Measurements from ENCODE around the gene MRPS23. TPM values are rescaled to one million over a fixed set of nuclear protein-coding genes. Genes with fewer than 3 reads are reported as not detected.

Gene MRPS23
- total and polyA plus RNA-seq, 2 of the 4 experiments (the other 2 are of a cell fraction) = 23.5 to 37.3 TPM

DNA sequence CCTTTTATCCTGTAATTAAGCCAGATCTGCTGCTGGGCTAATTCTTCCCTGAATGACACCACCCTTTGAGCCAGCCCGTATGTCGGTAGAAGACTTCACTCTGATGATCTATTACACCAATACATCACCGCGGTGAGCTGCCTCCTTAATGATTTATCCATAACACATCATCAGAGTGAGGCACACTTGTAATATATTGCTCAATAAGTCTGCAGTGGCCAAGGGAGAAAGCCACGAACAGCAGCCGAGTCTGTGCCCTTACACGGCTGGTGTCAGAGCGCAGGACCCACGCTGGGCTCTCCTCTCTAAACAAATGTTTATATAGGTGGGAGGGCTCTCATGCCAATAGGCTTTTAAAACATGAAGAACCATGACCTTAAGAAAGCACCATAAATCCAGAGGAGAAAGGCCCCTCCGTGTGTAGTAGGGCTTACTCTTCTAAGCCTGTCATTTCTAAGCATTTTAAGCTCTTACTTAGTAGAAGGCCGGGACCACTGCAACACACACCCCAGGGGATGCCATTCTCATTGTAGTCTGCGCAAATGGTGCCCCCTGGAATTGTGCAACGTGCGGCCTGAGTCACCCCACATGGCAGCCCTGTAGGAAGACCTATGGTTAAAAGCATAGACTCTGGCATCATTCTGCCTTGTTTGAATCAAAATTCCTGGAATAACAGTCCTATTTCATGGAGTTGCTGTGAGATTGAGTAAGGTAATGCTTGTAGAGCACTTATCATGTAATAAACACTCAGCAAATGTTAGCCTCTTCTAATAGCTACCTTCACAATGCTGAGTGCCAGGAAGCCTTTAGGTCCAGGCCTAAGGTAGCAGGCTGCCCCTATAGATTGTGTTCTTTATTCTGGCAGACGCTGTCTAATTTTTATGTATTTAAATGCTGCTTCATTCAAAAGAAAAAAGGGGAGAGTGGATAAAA lies 26.1 kb downstream of the MRPS23 start:
- H3K79me1 ChIP-seq (ENCODE audit: low read depth in 1 of 2, low read length in 2 of 2) = no peaks in the 10 kb centered on the region
- H2BK120ac ChIP-seq (ENCODE audit: low read depth, low read length) = no peak overlapping the region
- 0 out of 2 replicates have a peak overlapping the region, but pooled peaks have one; percentile 29 for H3K4me2 ChIP-seq (ENCODE audit: low read depth, low read length)
- no peak for TF ChIP-seq RFX5 (IDR thresholded peaks at IDR 0.05; ENCODE audit: low read depth, low read length)
- peak; percentile 85 for TF ChIP-seq CEBPB (IDR thresholded peaks at IDR 0.05; ENCODE audit: low read depth, low read length)
- TF ChIP-seq, protein P1, sequence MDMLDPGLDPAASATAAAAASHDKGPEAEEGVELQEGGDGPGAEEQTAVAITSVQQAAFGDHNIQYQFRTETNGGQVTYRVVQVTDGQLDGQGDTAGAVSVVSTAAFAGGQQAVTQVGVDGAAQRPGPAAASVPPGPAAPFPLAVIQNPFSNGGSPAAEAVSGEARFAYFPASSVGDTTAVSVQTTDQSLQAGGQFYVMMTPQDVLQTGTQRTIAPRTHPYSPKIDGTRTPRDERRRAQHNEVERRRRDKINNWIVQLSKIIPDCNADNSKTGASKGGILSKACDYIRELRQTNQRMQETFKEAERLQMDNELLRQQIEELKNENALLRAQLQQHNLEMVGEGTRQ (IDR thresholded peaks at IDR 0.05; ENCODE audit: low read depth, low read length) = no peak
- TF ChIP-seq MXI1 (IDR thresholded peaks at IDR 0.05; ENCODE audit: borderline replicate concordance, low read depth, low read length) = no peak
- TF ChIP-seq BHLHE40 (IDR thresholded peaks at IDR 0.05; ENCODE audit: low read depth, low read length) = no peak
- no peak for TF ChIP-seq SMC3 (IDR thresholded peaks at IDR 0.05; ENCODE audit: low read depth, low read length)
- intact Hi-C loops (cut with micrococcal nuclease) (no loop called here), in situ Hi-C loops (cut with MboI; ENCODE audit: low sequenced_read_pairs) (loop anchor here (25.0 kb wide), 1 partner anchor 2011 kb away; no protein-coding TSS in a partner anchor), dilution Hi-C loops (cut with HindIII; ENCODE audit: low sequenced_read_pairs, unreplicated experiment) (no loop called here)
- H3K4me3 ChIP-seq (ENCODE audit: insufficient read depth, low read depth, low read length) = no peak overlapping the region
- no peak overlapping the region for H2AFZ ChIP-seq (replicated peaks; ENCODE audit: low read length, poor library complexity)
- peak; percentile 60; the same call in 1 of the 2 replicates for ATAC-seq (ENCODE audit: low read depth)
- no peaks in the 10 kb centered on the region for H4K20me1 ChIP-seq (ENCODE audit: insufficient read depth, low read length)
- H3K36me3 ChIP-seq (ENCODE audit: control insufficient read depth, insufficient read depth, low read length) = no peaks in the 10 kb centered on the region
- no peak overlapping the region for H2BK20ac ChIP-seq (ENCODE audit: low read depth, low read length)
- H3K27me3 ChIP-seq (ENCODE audit: control insufficient read depth, insufficient read depth, low read length) = peaks cover 8% of the 10 kb centered on the region
- no peak overlapping the region for H2AK5ac ChIP-seq (ENCODE audit: low read depth, low read length)
- no peak overlapping the region for H4K91ac ChIP-seq (ENCODE audit: insufficient read depth, low read depth, low read length)
- no peak overlapping the region for H4K5ac ChIP-seq (ENCODE audit: low read depth, low read length)
- no peaks in the 10 kb centered on the region for H3K9me3 ChIP-seq (ENCODE audit: control insufficient read depth, insufficient read depth, low read length)
- H3K4me1 ChIP-seq (ENCODE audit: control insufficient read depth, insufficient read depth, low read length) = peaks cover 3% of the 10 kb centered on the region; the same call in 1 of the 2 replicates
- no peak overlapping the region for H3K9ac ChIP-seq (ENCODE audit: low read depth, low read length)
- no peak overlapping the region for H3K14ac ChIP-seq (replicated peaks; ENCODE audit: low read depth, low read length)
- no peak overlapping the region for H2BK15ac ChIP-seq (ENCODE audit: low read depth, low read length)
- H3K9me1 ChIP-seq (ENCODE audit: insufficient read depth, low read length) = no peaks in the 10 kb centered on the region; the same call in 1 of the 2 replicates
- H2BK5ac ChIP-seq (ENCODE audit: low read depth, low read length, poor library complexity, severe bottlenecking) = no peak overlapping the region
- H3K23ac ChIP-seq (ENCODE audit: low read depth, low read length) = no peak overlapping the region
- no TSS peak for BruUV-seq (replicated peaks)
- no peak overlapping the region for H3K18ac ChIP-seq (ENCODE audit: low read depth, low read length)
- WGBS, 2 experiments (ENCODE audit: extremely low coverage in 2 of 2, insufficient read length in 1 of 2) = no CpG with 5 or more reads among the region's 15 CpGs
- no peak overlapping the region for H3K4ac ChIP-seq (ENCODE audit: low read depth, low read length)
- H3K27ac ChIP-seq (ENCODE audit: insufficient read depth, low read length) = no peak overlapping the region
- H4K8ac ChIP-seq (ENCODE audit: low read depth in 2 of 2, low read length in 2 of 2) = no peak overlapping the region
- no peak overlapping the region for H3K56ac ChIP-seq (ENCODE audit: extremely low read depth, insufficient read depth, low read length)
- POLR2A ChIA-PET (ENCODE audit: unreplicated experiment) = no interaction called here
- CTCF ChIA-PET = interaction anchor here (0.6 to 1.2 kb wide), 2 partner anchors 32 to 40 kb away, joined by 4 read pairs; no protein-coding TSS in a partner anchor
- no peak overlapping the region for H2AK9ac ChIP-seq (replicated peaks; ENCODE audit: low read depth, low read length, poor library complexity)
- peak; percentile 27 for DNase-seq

Measured in IMR-90 (cell line).